GM21367 (cell line): ENCODE measurements around the gene IBA57.
"Not testable (repeated sequence)": the region's sequence is repeated elsewhere in the genome, so short reads cannot be mapped to it uniquely, and the experiment has no call there.

Source experiments
- ATAC-seq: cut with Tn5 transposase; IDR thresholded peaks from one replicate; pipeline ENCODE4 v1.9.1; 2021; ENCODE audit not compliant: unreplicated experiment

IBA57 gene

GRCh38 chr1:228224198-228225164 lies 58.9 kb downstream of the IBA57 start:
- no peak for ATAC-seq

- no peak for ATAC-seq
These were observed 59.6 kb downstream of the IBA57 start for GRCh38 chr1:228225165-228225710.

DNA sequence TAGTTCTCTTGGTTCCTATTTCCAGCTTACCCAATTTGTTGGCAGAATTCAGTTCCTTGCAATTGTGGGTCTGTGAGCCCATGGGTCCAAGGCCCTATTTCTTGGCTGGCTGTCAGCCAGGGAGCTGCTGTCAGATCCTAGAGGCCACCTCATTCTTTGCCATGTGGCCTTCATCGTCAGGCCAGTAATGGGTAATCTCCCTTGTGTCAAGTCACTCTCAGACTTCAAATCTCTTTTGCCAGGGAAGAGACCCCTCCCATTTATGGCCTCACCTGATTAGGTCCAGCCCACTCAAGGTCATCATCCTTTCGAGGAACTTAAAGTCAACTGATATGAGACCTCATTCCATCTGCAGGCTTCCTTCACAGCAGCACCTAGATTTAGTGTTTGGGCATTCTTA lies 60.1 kb downstream of the IBA57 start:
- no peak for ATAC-seq

GRCh38 chr1:228226141-228226874 lies 60.7 kb downstream of the IBA57 start:
- ATAC-seq: no peak

GRCh38 chr1:228226956-228227791 lies 61.6 kb downstream of the IBA57 start:
- no peak for ATAC-seq

GRCh38 chr1:228228147-228228546 lies 62.5 kb downstream of the IBA57 start:
- not testable (repeated sequence) for ATAC-seq

GRCh38 chr1:228228601-228229074 lies 63.0 kb downstream of the IBA57 start:
- no peak for ATAC-seq

DNA sequence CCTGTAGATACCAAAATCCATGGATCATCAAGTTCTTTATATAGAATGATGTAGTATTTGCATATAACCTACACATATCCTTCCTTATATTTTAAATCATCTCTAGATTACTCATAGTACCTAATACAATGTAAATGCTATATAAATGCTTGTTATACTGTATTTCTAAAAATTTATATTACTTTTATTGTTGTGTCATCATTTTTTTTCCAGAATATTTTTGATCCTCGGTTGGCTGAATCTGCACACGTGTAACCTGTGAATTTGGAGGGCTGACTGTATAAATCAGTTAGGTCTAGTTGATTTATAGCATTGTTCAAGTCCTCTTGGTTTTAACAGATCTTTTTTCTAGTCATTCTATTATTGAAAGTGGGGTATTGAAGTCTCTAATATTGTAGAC lies 65.6 kb downstream of the IBA57 start:
- no peak for ATAC-seq
